SJSA1 (cell line): Measurements from ENCODE around the gene SLC5A9. TPM values are rescaled to one million over a fixed set of nuclear protein-coding genes. Genes with fewer than 3 reads are reported as not detected.

ENCODE experiments used
- DNase-seq, 2 experiments: peaks; one replicate each; pipeline ENCODE4 v3.0.0-alpha.2; 2015 to 2020; ENCODE audit warnings: low spot score in 2 of 2, low read depth in 1 of 2
- H3K27ac ChIP-seq: fragments of 250-450 bp; sonication (Bioruptor Pico); 2 replicates; pipeline ENCODE4 v1.5.1; 2020; ENCODE audit warnings: mild to moderate bottlenecking, moderate library complexity
- H3K27me3 ChIP-seq: fragments of 250-450 bp; sonication (Bioruptor Pico); replicated peaks from 2 replicates; pipeline ENCODE4 v1.5.1; 2020; ENCODE audit warnings: mild to moderate bottlenecking, moderate library complexity
- H3K36me3 ChIP-seq: fragments of 250-450 bp; sonication (Bioruptor Pico); 2 replicates; pipeline ENCODE4 v1.5.1; 2020; ENCODE audit warnings: mild to moderate bottlenecking
- H3K4me1 ChIP-seq: fragments of 250-450 bp; sonication (Bioruptor Pico); replicated peaks from 2 replicates; pipeline ENCODE4 v1.6.1; 2021; ENCODE audit warnings: mild to moderate bottlenecking
- H3K4me3 ChIP-seq: fragments of 250-450 bp; sonication (Bioruptor Pico); 2 replicates; pipeline ENCODE4 v1.5.1; 2020; ENCODE audit warnings: mild to moderate bottlenecking
- H3K9me3 ChIP-seq: fragments of 250-450 bp; sonication (Bioruptor Pico); replicated peaks from 2 replicates; pipeline ENCODE4 v1.5.1; 2020; ENCODE audit warnings: mild to moderate bottlenecking
- total RNA-seq: library from RNA; depleted of rRNA; stranded (reverse); fragments of >200 nt; shearing (Covaris generic); gene quantifications from 2 replicates; pipeline ENCODE4 v1.2.3, GENCODE V29; 2014

The SLC5A9 gene
- total RNA-seq, 1 experiment from 2014 or later, result not detected

DNA sequence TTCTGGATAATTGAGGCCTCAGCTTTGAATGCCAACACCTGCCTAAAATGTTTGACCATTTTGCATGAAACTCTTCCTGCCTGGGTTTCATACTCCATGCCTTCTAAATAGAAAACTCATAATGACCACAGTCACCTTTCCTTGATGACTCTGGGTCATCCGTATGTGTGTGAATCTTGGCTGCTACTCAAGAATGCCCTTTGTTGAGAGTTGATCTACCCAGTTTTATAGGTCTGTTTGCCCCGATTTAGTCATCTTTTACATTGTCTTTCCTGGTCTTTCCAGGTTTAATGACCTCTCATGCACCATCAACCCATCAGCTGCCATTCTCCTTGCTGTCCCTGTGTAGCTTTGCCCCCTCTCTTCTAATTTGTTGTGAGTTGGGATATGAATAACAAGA, 2.7 kb upstream of the SLC5A9 start:
- Histone ChIP-seq H3K27me3 (0 out of 2 replicates have a peak, but pooled peaks cover 4% of the 10 kb centered on the region), H3K27ac (no peak overlapping the region), H3K4me1 (no peaks in the 10 kb centered on the region), H3K36me3 (no peaks in the 10 kb centered on the region), H3K4me3 (no peak overlapping the region), H3K9me3 (no peaks in the 10 kb centered on the region)
- DNase-seq, result no peak

DNA sequence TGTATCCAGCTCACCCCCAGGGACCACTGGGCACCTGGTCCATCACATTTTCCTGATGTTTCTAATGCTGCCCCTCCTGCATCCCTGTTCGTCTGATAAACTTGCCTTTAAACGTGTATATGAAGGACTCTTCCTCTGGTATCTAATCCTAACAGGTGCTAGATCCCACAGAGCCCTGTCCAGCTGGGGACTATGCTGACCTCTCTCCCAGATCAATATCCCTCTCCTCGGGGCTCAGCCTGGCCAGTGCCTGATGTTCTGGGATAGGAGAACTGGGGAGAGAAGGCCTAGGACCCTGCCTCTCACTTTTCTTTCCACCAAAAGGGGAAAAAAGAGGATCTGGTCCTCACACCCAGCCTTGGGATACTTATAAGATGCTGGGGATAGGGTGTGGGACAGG, 1.4 kb upstream of the SLC5A9 start:
- no peak for DNase-seq
- H3K27me3 ChIP-seq, result 0 out of 2 replicates have a peak, but pooled peaks cover 4% of the 10 kb centered on the region
- H3K4me3 ChIP-seq, result no peak overlapping the region

DNA sequence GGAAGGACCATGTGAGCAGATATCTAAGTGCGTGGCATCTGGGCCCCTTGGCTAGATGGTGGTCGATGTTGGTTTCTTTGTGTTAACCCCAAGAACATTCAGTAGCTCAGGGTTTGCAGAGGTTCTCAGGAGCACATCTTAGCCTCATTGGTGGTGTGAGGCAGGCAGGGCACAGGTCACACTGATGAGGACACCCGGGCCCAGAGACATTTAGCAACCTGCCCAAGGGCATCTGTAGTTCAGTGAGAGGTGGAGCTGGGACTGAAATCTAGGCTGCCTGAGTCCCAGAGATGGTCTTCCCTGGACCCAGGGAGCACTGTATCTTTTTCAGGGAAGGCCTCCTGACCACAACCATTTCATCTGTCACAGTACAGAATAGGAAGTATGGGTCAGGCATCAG, 859 bp upstream of the SLC5A9 start:
- Histone ChIP-seq H3K27me3 (0 out of 2 replicates have a peak, but pooled peaks cover 4% of the 10 kb centered on the region), H3K36me3 (no peaks in the 10 kb centered on the region), H3K27ac (no peak overlapping the region), H3K9me3 (no peaks in the 10 kb centered on the region), H3K4me1 (no peaks in the 10 kb centered on the region), H3K4me3 (no peak overlapping the region)
- DNase-seq, result no peak

More for the DNA sequence above, 1.4 kb upstream of the SLC5A9 start:
- Histone ChIP-seq H3K27ac (no peak overlapping the region), H3K36me3 (no peaks in the 10 kb centered on the region), H3K4me1 (no peaks in the 10 kb centered on the region), H3K9me3 (no peaks in the 10 kb centered on the region)

DNA sequence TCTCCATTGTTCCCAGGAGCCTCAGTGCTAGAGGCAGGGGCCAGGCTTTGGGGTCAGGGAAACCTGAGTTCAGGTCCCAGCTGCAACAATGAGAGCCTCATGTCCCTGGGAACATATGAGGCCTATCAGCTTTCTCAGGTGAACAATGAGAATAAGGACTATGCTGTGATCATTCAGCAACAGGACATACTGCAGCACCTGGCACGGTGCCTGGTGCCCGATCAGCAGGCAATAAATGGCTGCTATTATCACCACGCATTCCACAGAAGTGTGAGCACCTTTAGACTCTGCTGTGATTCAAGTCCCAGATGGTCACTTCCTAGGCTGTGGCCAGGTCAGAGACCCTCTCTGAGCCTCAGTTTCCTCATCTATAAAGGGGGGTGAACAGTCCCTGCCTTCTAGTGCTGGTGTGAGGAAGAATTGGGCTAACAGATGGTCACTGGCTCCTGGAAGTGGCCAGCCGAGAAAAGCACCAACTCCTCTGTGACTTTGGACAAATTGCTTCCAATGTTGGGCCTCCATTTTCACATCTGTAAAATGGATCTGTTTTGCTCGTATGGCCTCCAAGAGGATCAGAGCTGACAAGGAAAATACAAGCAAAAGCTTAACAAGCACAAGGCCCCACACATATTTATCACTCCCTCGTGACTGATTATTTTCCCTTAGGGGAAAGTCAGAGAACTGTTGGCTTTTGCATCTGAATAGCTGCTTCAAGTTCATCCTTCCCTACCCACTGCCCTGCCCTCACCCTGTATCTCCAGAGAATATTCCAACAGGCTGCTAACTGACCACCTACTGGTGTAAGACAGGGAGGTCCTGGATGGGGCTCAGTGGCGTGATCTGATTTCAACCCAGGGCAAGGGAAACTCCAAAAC, 1.1 kb downstream of the SLC5A9 start:
- no peaks in the 10 kb centered on the region for H3K36me3 ChIP-seq
- no peak overlapping the region for H3K4me3 ChIP-seq
- no peaks in the 10 kb centered on the region for H3K4me1 ChIP-seq
- H3K27me3 ChIP-seq, result 0 out of 2 replicates have a peak, but pooled peaks cover 4% of the 10 kb centered on the region
- no peaks in the 10 kb centered on the region for H3K9me3 ChIP-seq
- no peak overlapping the region for H3K27ac ChIP-seq
- no peak for DNase-seq

DNA sequence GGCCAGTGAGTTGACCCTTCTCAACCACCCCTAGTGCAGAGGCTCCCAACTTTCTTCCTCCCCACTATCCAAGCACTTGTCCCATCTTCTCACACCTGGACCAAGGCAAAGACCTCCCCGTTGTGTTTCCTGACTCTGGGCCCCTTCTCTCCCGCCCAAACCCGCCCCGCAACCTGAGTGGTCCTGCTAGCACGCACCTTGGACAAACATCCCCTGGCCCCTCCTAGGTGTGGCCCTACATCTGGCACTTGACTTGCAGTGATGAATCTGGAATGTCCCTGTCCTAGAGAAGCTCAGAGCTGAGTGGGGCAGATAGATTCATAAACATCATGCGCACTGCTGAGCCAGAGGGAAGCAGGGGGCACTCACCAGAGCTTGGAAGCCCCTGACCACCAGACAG, 2.3 kb downstream of the SLC5A9 start:
- Histone ChIP-seq H3K4me1 (no peaks in the 10 kb centered on the region), H3K27ac (no peak overlapping the region), H3K9me3 (no peaks in the 10 kb centered on the region), H3K27me3 (no peaks in the 10 kb centered on the region; the same call in 1 of the 2 replicates), H3K4me3 (no peak overlapping the region), H3K36me3 (no peaks in the 10 kb centered on the region)
- no peak for DNase-seq

DNA sequence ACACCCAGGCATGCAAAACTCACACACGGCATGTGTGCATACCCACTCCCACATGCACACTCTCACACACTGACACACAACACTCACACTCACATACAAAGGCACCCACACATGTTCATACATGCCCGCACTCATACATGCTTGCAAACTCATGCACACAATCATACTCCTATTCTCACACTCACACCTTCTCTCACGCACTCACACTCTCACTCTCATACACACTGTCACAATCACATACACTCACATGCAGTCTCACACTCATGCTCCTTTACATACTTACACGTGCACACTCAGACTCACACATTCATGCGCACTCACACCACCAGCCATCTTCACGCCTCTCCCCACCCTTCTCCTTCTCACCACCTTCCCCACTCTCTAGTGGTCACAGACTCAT, 3.1 kb downstream of the SLC5A9 start:
- Histone ChIP-seq H3K36me3 (no peaks in the 10 kb centered on the region), H3K4me3 (no peak overlapping the region), H3K4me1 (no peaks in the 10 kb centered on the region), H3K27me3 (no peaks in the 10 kb centered on the region; the same call in none of the 2 replicates), H3K27ac (no peak overlapping the region), H3K9me3 (no peaks in the 10 kb centered on the region)
- no peak for DNase-seq

DNA sequence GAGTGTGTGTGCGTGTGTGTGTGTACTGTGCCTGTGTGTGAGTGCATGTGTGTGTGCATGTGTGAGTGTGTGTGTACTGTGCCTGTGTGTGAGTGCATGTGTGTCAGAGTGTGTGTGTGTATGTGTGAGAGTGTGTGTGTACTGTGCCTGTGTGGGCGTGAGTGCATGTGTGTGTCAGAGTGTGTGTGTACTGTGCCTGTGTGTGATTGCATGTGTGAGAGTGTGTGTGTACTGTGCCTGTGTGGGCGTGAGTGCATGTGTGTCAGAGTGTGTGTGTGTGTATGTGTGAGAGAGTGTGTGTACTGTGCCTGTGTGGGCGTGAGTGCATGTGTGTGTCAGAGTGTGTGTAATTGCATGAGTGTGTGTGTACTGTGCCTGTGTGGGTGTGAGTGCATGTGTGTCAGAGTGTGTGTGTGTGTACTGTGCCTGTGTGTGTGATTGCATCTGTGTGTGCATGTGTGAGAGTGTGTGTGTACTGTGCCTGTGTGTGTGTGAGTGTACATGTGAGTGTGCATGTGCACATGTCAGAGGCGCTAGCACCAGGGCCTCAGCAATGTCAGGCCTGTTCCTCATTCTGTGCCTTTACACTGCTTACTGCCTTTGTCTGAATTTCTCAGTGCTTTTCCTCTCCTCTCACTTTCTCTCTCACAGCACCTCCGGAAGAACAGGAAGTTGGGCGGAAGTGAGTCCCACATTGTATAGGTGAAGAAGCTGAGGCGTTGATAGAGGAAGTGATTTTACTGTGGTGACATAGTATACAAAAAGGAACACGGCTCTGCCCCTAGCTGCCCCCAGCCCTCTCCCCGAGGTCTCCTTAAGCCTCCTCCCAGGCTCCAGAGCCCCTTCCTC, 4.9 kb downstream of the SLC5A9 start:
- no peaks in the 10 kb centered on the region for H3K9me3 ChIP-seq
- no peak for DNase-seq
- no peak overlapping the region for H3K4me3 ChIP-seq
- H3K27me3 ChIP-seq, result no peaks in the 10 kb centered on the region; the same call in none of the 2 replicates
- no peak overlapping the region for H3K27ac ChIP-seq
- H3K36me3 ChIP-seq, result no peaks in the 10 kb centered on the region
- H3K4me1 ChIP-seq, result no peaks in the 10 kb centered on the region

DNA sequence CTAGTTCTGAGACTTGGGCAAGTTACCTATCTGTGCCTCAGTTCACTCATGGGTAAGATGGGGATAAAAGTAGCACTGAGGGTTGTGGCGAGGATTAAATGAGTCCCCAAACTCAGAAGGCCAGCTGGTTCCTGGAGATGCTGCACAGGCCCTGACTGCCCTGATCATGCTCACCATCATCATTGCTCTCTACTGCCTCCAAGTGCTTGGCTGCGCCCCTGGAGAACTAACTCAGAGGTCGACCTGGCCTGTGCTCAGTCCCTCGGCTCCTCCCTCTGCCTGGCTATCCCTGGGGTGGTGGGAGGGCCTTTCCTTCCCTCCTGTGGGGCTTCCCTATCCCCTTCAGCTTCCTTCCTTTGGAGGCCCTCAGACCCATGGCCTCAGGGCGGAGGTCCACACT, 5.6 kb downstream of the SLC5A9 start:
- Histone ChIP-seq H3K4me1 (no peaks in the 10 kb centered on the region), H3K9me3 (no peaks in the 10 kb centered on the region), H3K36me3 (no peaks in the 10 kb centered on the region), H3K27me3 (no peaks in the 10 kb centered on the region; the same call in none of the 2 replicates), H3K27ac (no peak overlapping the region), H3K4me3 (no peak overlapping the region)
- DNase-seq, result no peak

DNA sequence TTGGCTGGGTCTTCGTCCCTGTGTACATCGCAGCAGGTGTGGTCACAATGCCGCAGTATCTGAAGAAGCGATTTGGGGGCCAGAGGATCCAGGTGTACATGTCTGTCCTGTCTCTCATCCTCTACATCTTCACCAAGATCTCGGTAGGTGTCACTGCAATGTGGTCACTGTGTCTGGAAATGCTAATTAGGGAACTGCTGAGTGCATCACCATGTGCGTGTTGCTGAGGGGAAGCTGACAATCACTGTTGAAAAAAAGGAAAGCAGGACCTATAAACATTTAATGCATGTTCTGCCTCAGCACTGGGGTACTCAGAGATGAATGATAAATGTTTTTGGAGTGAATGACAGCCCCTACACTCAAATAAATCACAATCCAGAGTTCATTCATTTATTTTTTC, 6.8 kb downstream of the SLC5A9 start:
- no peak for DNase-seq
- no peaks in the 10 kb centered on the region for H3K9me3 ChIP-seq
- no peaks in the 10 kb centered on the region for H3K4me1 ChIP-seq
- H3K4me3 ChIP-seq, result no peak overlapping the region
- H3K36me3 ChIP-seq, result no peaks in the 10 kb centered on the region
- no peak overlapping the region for H3K27ac ChIP-seq
- H3K27me3 ChIP-seq, result no peaks in the 10 kb centered on the region; the same call in none of the 2 replicates

DNA sequence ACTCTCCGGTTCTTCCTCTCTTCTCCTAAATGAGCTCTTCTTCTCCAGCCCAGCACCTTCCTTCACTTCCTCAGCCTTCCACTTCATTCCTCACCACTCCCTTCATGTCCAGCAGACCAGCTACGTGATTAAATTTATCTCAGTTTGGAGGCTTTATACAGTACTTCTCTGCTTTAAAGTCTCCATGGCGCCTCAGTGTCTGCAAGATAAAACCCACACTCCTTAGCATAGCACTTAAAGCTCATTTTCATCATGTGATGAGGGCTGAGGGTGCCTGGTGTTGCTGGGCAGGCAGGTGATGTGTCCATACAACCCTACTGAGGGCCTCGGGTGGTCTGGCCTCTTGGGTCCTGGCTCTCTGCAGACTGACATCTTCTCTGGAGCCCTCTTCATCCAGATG, 7.7 kb downstream of the SLC5A9 start:
- Histone ChIP-seq H3K27me3 (no peaks in the 10 kb centered on the region; the same call in none of the 2 replicates), H3K9me3 (no peaks in the 10 kb centered on the region), H3K36me3 (no peaks in the 10 kb centered on the region), H3K4me3 (no peak overlapping the region), H3K4me1 (no peaks in the 10 kb centered on the region), H3K27ac (no peak overlapping the region)
- DNase-seq, result no peak

DNA sequence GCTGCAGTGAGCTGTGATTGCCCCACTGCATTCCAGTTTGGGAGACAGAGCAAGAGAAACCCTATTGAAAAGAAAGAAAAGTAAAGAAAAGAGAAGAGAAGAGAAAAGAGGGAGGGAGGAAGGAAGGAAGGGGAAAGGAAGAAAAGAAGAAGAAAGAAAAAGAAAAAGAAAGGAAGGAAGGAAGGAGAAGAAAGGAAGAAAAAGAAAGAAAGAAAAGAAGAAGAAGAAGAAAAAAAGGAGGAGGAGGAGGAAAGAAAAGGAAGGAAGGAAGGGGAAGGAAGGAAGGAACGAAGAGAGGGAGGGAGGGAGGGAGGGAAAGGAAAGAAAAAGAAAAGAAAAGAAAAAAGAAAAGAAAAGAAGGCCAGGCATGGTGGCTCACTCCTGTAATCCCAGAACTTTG, 10.2 kb downstream of the SLC5A9 start:
- no peaks in the 10 kb centered on the region for H3K9me3 ChIP-seq
- DNase-seq, result no peak
- no peak overlapping the region for H3K27ac ChIP-seq
- no peaks in the 10 kb centered on the region for H3K4me1 ChIP-seq
- no peaks in the 10 kb centered on the region; the same call in none of the 2 replicates for H3K27me3 ChIP-seq
- no peaks in the 10 kb centered on the region for H3K36me3 ChIP-seq
- no peak overlapping the region for H3K4me3 ChIP-seq

DNA sequence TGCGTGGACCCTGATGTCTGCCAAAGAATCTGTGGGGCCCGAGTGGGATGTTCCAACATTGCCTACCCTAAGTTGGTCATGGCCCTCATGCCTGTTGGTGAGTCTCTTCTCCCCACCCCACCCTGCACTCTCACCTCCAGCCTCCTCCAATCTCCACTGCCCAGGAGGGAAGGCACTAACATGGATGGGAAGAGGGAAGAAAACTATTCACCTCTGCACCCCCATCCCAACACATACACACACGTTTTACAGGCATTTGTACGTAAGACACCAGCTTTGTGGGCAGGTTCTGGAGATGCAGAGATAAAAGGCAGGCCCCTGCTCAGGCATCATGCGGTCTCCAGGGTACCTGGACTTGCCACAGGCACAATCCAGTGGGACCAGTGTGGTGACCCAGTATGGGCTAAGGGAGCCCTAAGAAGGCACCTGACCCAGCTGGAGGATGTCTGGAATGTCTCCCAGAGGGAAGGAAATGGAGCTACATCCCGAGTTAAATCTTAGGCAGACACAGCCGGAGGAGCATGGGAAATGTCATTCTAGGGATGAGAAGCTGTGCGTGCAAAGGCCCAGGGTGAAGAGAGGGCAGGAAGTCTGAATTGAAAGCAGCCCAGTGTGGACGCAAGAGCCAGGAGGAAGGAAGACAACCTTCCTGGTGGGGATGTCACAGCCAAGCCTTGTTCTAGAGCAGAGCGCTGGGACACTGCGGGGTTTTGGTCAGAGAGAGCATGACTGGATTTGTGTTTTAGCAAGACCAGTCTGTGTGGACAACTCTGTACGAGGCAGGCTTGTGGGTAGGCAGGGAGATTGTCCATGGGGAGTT, 11.4 kb downstream of the SLC5A9 start:
- Histone ChIP-seq H3K4me1 (no peaks in the 10 kb centered on the region), H3K36me3 (no peaks in the 10 kb centered on the region), H3K4me3 (no peak overlapping the region), H3K9me3 (no peaks in the 10 kb centered on the region), H3K27me3 (no peaks in the 10 kb centered on the region; the same call in none of the 2 replicates), H3K27ac (no peak overlapping the region)
- no peak for DNase-seq

DNA sequence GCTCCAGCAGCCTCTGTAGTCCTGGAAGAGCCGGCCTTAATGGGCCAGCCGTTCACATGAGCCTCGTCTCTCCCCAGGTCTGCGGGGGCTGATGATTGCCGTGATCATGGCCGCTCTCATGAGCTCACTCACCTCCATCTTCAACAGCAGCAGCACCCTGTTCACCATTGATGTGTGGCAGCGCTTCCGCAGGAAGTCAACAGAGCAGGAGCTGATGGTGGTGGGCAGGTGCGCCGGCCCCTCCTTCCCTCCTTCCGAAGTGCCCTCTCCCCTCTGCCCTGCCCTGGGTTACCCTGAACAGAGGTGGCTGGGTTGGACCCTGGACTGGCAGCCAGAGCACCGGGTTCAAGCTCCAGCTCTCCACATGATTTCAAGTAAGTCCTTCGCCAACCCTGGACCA, 13.1 kb downstream of the SLC5A9 start:
- no peak overlapping the region for H3K27ac ChIP-seq
- no peaks in the 10 kb centered on the region for H3K9me3 ChIP-seq
- no peaks in the 10 kb centered on the region for H3K4me1 ChIP-seq
- no peaks in the 10 kb centered on the region; the same call in 1 of the 2 replicates for H3K27me3 ChIP-seq
- H3K36me3 ChIP-seq, result no peaks in the 10 kb centered on the region
- DNase-seq, result no peak
- no peak overlapping the region for H3K4me3 ChIP-seq
